OCI-LY1 (cell line): ENCODE measurements around the gene SPACDR.

Source experiments
- H2AFZ ChIP-seq: fragments of 200-600 bp; sonication (generic), shearing (Covaris generic); 2 replicates; pipeline ENCODE4 v1.6.0; 2014; ENCODE audit warnings: antibody characterized with exemption, mild to moderate bottlenecking, low read length
- H3F3A ChIP-seq: fragments of 200-600 bp; sonication (generic), shearing (Covaris generic); 2 replicates; pipeline ENCODE4 v1.6.0; 2014; ENCODE audit warnings: mild to moderate bottlenecking, antibody characterized with exemption, low read length, moderate library complexity; ENCODE audit not compliant: insufficient read depth
- H3K27ac ChIP-seq: fragments of 200-600 bp; sonication (generic); 2 replicates; pipeline ENCODE4 v1.5.1; 2014; ENCODE audit warnings: low read length, mixed run types, mild to moderate bottlenecking, low read depth; ENCODE audit not compliant: poor library complexity, severe bottlenecking
- H3K27me3 ChIP-seq: fragments of 200-600 bp; sonication (generic); 2 replicates; pipeline ENCODE4 v1.6.0; 2014; ENCODE audit warnings: antibody characterized with exemption, mild to moderate bottlenecking, low read length, moderate library complexity; ENCODE audit not compliant: insufficient read depth
- H3K36me3 ChIP-seq: fragments of 200-600 bp; sonication (generic); 2 replicates; pipeline ENCODE4 v1.6.1; 2014; ENCODE audit warnings: mild to moderate bottlenecking, antibody characterized with exemption, low read length, moderate library complexity, mixed read lengths; ENCODE audit not compliant: insufficient read depth
- H3K4me1 ChIP-seq: fragments of 200-600 bp; sonication (generic); 2 replicates; pipeline ENCODE4 v1.5.1; 2014; ENCODE audit warnings: mild to moderate bottlenecking, low read length, moderate library complexity; ENCODE audit not compliant: insufficient read depth, severe bottlenecking
- H3K4me2 ChIP-seq: fragments of 200-600 bp; sonication (generic), shearing (Covaris generic); 2 replicates; pipeline ENCODE4 v1.6.1; 2014; ENCODE audit warnings: low read length
- H3K4me3 ChIP-seq: fragments of 200-600 bp; sonication (generic); 2 replicates; pipeline ENCODE4 v1.5.1; 2014; ENCODE audit warnings: low read length, low read depth, mild to moderate bottlenecking, mixed read lengths; ENCODE audit not compliant: poor library complexity, severe bottlenecking
- H3K79me2 ChIP-seq: fragments of 200-600 bp; shearing (Covaris generic); 2 replicates; pipeline ENCODE4 v1.6.1; 2016; ENCODE audit warnings: mixed run types, low read length, mixed read lengths; ENCODE audit not compliant: insufficient read depth
- H3K9ac ChIP-seq: fragments of 200-600 bp; sonication (generic), shearing (Covaris generic); 2 replicates; pipeline ENCODE4 v1.6.1; 2014; ENCODE audit warnings: mild to moderate bottlenecking, low read length, mixed read lengths
- H3K9me2 ChIP-seq: fragments of 200-600 bp; sonication (generic), shearing (Covaris generic); 2 replicates; pipeline ENCODE4 v1.6.1; 2014; ENCODE audit warnings: low read depth, mild to moderate bottlenecking, low read length, mixed read lengths
- H3K9me3 ChIP-seq: fragments of 200-600 bp; shearing (Covaris generic); 2 replicates; pipeline ENCODE4 v1.6.1; 2014; ENCODE audit warnings: low read length, mixed read lengths
- H4K20me1 ChIP-seq: fragments of 200-600 bp; sonication (generic), shearing (Covaris generic); 2 replicates; pipeline ENCODE4 v1.6.0; 2016; ENCODE audit warnings: mild to moderate bottlenecking, low read length; ENCODE audit not compliant: insufficient read depth
- EZH2 ChIP-seq: fragments of 200-600 bp; sonication (generic), shearing (Covaris generic); IDR thresholded peaks from 2 replicates; pipeline ENCODE4 v1.8.0; 2017; ENCODE audit warnings: borderline replicate concordance, mixed run types, mild to moderate bottlenecking, antibody characterized with exemption, low read length, moderate library complexity, mixed read lengths
- TF ChIP-seq, protein P1 (sequence below): fragments of 200-600 bp; sonication (generic), shearing (Covaris generic); IDR thresholded peaks from 2 replicates; pipeline ENCODE4 v1.5.1; 2017; ENCODE audit warnings: mild to moderate bottlenecking, antibody characterized with exemption, low read length, moderate library complexity, mixed read lengths

The SPACDR gene

DNA sequence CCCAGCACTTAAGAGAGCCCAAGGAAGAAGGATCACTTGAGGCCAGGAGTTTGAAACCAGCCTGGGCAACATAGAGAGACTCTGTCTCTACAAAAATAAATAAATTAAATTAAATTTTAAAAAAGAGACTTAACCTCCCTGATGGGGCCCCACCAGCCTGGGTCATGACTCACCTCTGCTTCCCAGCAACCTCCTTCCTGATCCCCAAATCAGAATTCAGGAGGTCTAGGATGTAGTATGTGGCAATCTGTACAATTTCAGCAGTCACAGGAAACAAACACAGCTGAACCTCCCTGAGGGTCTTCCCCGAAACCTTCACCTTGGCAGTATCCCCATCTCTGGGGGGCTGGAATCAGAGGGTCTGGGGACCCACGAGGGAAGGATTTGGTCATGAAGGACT, 18.0 kb downstream of the SPACDR start:
- Histone ChIP-seq H3K9ac (no peak overlapping the region), H2AFZ (no peak overlapping the region)

DNA sequence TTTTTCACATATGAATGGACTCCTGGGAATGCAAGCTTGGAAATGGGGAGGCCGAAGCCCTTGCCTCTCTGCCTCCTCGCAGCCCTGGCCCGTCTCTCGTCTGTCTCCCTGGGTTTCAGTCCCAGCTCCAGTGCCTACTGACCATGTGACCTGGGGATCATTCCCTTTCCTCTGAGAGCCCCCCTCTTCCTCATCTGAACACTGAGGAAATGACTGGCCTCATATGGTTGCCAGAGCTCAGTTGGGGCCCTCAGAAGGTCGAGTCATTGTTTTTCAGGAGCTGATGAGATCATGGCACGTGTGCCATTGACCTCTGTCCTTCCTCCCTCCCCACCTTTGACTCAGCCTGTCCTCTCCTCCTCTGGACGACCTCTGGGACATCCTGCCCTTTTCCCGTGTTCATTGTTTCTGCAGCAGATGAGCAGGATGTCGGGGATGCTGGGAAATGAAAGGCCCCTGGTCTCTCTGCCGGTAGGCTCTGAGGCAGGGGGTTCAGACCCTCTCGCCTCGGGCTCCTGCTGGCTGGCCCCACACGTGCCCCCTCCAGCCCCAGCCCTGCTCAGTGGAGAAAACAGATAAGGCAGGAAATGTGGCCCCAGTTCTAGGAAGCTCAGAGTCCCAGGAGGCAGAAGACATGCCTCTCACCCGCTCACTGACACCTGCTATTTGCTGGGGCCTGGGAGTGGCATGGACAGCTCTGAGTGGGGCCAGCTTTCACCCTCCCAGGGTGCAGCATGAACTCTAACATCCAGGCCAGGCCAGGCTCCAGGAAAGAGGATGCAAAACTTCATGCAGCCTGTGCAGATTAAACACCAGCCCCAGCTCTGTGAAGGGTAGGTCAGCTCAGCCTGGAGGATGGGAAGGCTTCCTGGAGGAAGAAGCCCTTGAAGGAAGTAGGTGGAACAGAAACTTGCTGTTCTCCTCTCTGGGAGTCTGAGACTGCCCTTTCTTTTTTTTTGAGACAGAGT, 19.5 kb downstream of the SPACDR start:
- peaks cover under 1% of the 10 kb centered on the region for H3K4me1 ChIP-seq
- no peaks in the 10 kb centered on the region for H3K9me3 ChIP-seq
- no peaks in the 10 kb centered on the region for H3K36me3 ChIP-seq
- H3K79me2 ChIP-seq, result no peaks in the 10 kb centered on the region
- H3K9me2 ChIP-seq, result no peaks in the 10 kb centered on the region
- H3K4me3 ChIP-seq, result no peak overlapping the region
- H3F3A ChIP-seq, result no peaks in the 10 kb centered on the region
- H3K27me3 ChIP-seq, result no peaks in the 10 kb centered on the region
- no peak overlapping the region for H3K9ac ChIP-seq
- H2AFZ ChIP-seq, result no peak overlapping the region
- TF ChIP-seq, protein P1, sequence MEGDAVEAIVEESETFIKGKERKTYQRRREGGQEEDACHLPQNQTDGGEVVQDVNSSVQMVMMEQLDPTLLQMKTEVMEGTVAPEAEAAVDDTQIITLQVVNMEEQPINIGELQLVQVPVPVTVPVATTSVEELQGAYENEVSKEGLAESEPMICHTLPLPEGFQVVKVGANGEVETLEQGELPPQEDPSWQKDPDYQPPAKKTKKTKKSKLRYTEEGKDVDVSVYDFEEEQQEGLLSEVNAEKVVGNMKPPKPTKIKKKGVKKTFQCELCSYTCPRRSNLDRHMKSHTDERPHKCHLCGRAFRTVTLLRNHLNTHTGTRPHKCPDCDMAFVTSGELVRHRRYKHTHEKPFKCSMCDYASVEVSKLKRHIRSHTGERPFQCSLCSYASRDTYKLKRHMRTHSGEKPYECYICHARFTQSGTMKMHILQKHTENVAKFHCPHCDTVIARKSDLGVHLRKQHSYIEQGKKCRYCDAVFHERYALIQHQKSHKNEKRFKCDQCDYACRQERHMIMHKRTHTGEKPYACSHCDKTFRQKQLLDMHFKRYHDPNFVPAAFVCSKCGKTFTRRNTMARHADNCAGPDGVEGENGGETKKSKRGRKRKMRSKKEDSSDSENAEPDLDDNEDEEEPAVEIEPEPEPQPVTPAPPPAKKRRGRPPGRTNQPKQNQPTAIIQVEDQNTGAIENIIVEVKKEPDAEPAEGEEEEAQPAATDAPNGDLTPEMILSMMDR, result no peak
- TF ChIP-seq EZH2, result no peak
- no peak overlapping the region for H3K4me2 ChIP-seq
- no peaks in the 10 kb centered on the region for H4K20me1 ChIP-seq
- no peak overlapping the region for H3K27ac ChIP-seq

More for the DNA sequence above, 18.0 kb downstream of the SPACDR start:
- H3K4me2 ChIP-seq, result no peak overlapping the region
- H3K36me3 ChIP-seq, result no peaks in the 10 kb centered on the region
- H3K4me3 ChIP-seq, result no peak overlapping the region
- H3K79me2 ChIP-seq, result no peaks in the 10 kb centered on the region
- H3K4me1 ChIP-seq, result peaks cover 12% of the 10 kb centered on the region
- H3K9me2 ChIP-seq, result no peaks in the 10 kb centered on the region
- H3K27me3 ChIP-seq, result no peaks in the 10 kb centered on the region
- no peak for TF ChIP-seq EZH2
- TF ChIP-seq, protein P1, result no peak
- H3K9me3 ChIP-seq, result no peaks in the 10 kb centered on the region
- no peak overlapping the region for H3K27ac ChIP-seq
- no peaks in the 10 kb centered on the region for H4K20me1 ChIP-seq
- H3F3A ChIP-seq, result no peaks in the 10 kb centered on the region

DNA sequence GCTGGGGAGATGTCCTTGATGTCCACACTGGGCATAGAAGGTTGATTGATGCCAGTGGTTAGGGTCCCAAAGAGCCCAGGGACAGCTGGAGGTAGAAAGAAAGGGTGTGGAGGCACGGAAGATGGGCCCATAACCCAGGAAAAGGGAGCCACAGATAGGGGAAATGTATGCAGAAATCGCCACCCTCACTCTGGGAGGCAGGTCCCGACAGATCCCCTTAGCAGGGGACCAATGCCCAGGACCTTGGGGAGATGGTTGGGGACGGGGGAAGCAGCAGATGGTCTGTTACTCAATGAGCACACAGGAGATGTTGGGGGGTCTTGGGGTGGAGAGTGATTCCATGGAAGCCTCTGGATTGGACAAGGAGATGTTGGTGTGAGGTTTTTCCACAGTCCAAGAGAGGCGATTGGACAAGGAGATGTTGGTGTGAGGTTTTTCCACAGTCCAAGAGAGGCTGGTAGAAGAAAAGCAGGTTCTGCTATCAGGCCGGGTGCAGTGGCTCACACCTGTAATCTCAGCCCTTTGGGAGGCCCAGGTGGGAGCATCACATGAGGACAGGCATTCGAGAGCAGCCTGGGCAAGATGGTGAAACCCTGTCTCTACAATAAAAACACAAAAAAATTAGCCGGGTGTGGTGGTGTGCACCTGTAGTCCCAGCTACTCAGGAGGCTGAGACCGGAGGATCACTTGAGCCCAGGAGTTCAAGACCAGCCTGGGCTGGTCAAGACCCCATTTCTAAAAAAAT, 20.8 kb downstream of the SPACDR start:
- no peak overlapping the region for H3K27ac ChIP-seq
- no peak overlapping the region for H3K9ac ChIP-seq

More for the DNA sequence above, 20.8 kb downstream of the SPACDR start:
- no peaks in the 10 kb centered on the region for H3K9me2 ChIP-seq
- H3K9me3 ChIP-seq, result no peaks in the 10 kb centered on the region
- TF ChIP-seq EZH2, result no peak
- TF ChIP-seq, protein P1, result no peak
- H3K4me3 ChIP-seq, result no peak overlapping the region
- H3K4me2 ChIP-seq, result no peak overlapping the region
- no peaks in the 10 kb centered on the region for H3K79me2 ChIP-seq
- H3K36me3 ChIP-seq, result no peaks in the 10 kb centered on the region
- no peaks in the 10 kb centered on the region for H3F3A ChIP-seq
- H4K20me1 ChIP-seq, result no peaks in the 10 kb centered on the region
- H2AFZ ChIP-seq, result no peak overlapping the region
- no peaks in the 10 kb centered on the region for H3K27me3 ChIP-seq
- H3K4me1 ChIP-seq, result no peaks in the 10 kb centered on the region
